Sigmoid colon (tissue), 7 donors: ENCODE data around the gene ORMDL1. TPM values are rescaled to one million over a fixed set of nuclear protein-coding genes. Genes with fewer than 3 reads are reported as not detected.

Experiments
- DNase-seq: peaks from one replicate; pipeline ENCODE4 v3.0.0-alpha.2; 2019
- H3K27ac ChIP-seq, 4 donors: fragments of 200-600 bp; sonication (generic); one replicate each; pipeline ENCODE4 v1.5.1; 2016 to 2019; ENCODE audit warnings: mild to moderate bottlenecking in 1 of 4
- H3K27me3 ChIP-seq, 3 donors: fragments of 200-600 bp; sonication (generic); one replicate each; pipeline ENCODE4 v1.5.1; 2019; ENCODE audit warnings: mild to moderate bottlenecking in 1 of 3
- H3K36me3 ChIP-seq, 4 donors: fragments of 200-600 bp; sonication (generic); one replicate each; pipeline ENCODE4 v1.5.1; 2016 to 2019
- H3K4me1 ChIP-seq, 4 donors: fragments of 200-600 bp; sonication (generic); one replicate each; pipeline ENCODE4 v1.5.1; 2017 to 2019
- H3K4me3 ChIP-seq, 4 donors: fragments of 200-600 bp; sonication (generic); one replicate each; pipeline ENCODE4 v1.5.1; 2017 to 2019; ENCODE audit warnings: mild to moderate bottlenecking in 2 of 4, moderate library complexity in 1 of 4
- H3K9me3 ChIP-seq, 4 donors: fragments of 200-600 bp in 3 of 4; sonication (generic) in 3 of 4; one replicate each; pipeline versions ENCODE4 v1.5.1 to v1.6.1; 2013 to 2019
- CTCF ChIP-seq, 4 experiments: fragments of 450-650 bp in 3 of 4; fragments of 200-600 bp in 1 of 4; IDR thresholded peaks; one replicate each; pipeline ENCODE4 v1.5.1; 2016 to 2019; ENCODE audit warnings: antibody characterized with exemption in 4 of 4, mild to moderate bottlenecking in 3 of 4, moderate library complexity in 2 of 4
- EP300 ChIP-seq, 4 donors: sonication (generic); formaldehyde crosslinking; IDR thresholded peaks; one replicate each; pipeline ENCODE4 v1.6.1; 2017; ENCODE audit warnings: antibody characterized with exemption in 4 of 4
- POLR2A ChIP-seq, 2 donors: fragments of 450-650 bp; IDR thresholded peaks; one replicate each; pipeline ENCODE4 v1.6.1; 2016; ENCODE audit warnings: antibody characterized with exemption in 2 of 2, mild to moderate bottlenecking in 2 of 2, moderate library complexity in 2 of 2
- POLR2AphosphoS5 ChIP-seq, 4 donors: sonication (generic); formaldehyde crosslinking; IDR thresholded peaks; one replicate each; pipeline ENCODE4 v1.6.1; 2017; ENCODE audit warnings: antibody characterized with exemption in 4 of 4
- WGBS, 2 donors: extraction: QIAGEN DNeasy Blood & Tissue Kit; methylation state at CpG; one replicate each; pipeline ENCODE4 v1.1.7; 2013; 5-methylcytosine and 5-hydroxymethylcytosine counted together
- intact Hi-C: fragments of 100-400 bp; cut with DNase I; formaldehyde crosslinking; loops from one replicate; pipeline ENCODE4 v1.15.1; 2023
- polyA plus RNA-seq, 3 donors: library from polyadenylated mRNA; stranded (reverse); fragments of 200-250 nt; gene quantifications; one replicate each; pipeline ENCODE4 v1.2.3, GENCODE V29; 2013
- total RNA-seq, 4 donors: library from RNA; depleted of rRNA; stranded (reverse); fragments of >200 nt; gene quantifications; one replicate each; pipeline ENCODE4 v1.1.0, GENCODE V29; 2016
- donor health status: healthy with polysubstance abuse.
- donor health status: Bipolar disorder and iron deficiency.
- donor health status: healthy.

The ORMDL1 gene
- total and polyA plus RNA-seq, 7 donors, result 18.7 to 83.9 (median 56.3) TPM

- peaks cover 0 to 47% (median 11%) of the 10 kb centered on the region in 4 donors for H3K36me3 ChIP-seq
- peak overlapping the region in 2 of 4 donors; percentile 76 to 85 for H3K4me3 ChIP-seq
- H3K27me3 ChIP-seq, result no peaks in the 10 kb centered on the region
- TF ChIP-seq POLR2AphosphoS5 (IDR thresholded peaks at IDR 0.05) (no peak), CTCF (IDR thresholded peaks at IDR 0.05) (no peak), EP300 (IDR thresholded peaks at IDR 0.05) (no peak), POLR2A (IDR thresholded peaks at IDR 0.05) (no peak)
- intact Hi-C loops, result loop anchor here (5.0 to 10.0 kb wide), 2 partner anchors 120 to 873 kb away; partner anchors contain the start of gene ASNSD1
- H3K9me3 ChIP-seq, result no peaks in the 10 kb centered on the region
- H3K27ac ChIP-seq, result peak overlapping the region in 3 of 4 donors; percentile 88 to 98 (median 96)
- peaks cover 0 to 35% (median 32%) of the 10 kb centered on the region in 4 donors for H3K4me1 ChIP-seq
- 47 to 63% methylated on average over 4 of the region's 4 CpGs for WGBS, 2 donors
- DNase-seq, result no peak
Measured at GRCh38 chr2:189782221-189782671, 1.9 kb downstream of the ORMDL1 start.

- H3K36me3 ChIP-seq, result peaks cover 0 to 92% (median 27%) of the 10 kb centered on the region in 4 donors
- H3K4me1 ChIP-seq, result no peaks in the 10 kb centered on the region
- H3K9me3 ChIP-seq, result no peaks in the 10 kb centered on the region
- H3K27me3 ChIP-seq, result no peaks in the 10 kb centered on the region
- no peak overlapping the region for H3K27ac ChIP-seq
- intact Hi-C loops, result no loop called here
- no peak for TF ChIP-seq POLR2AphosphoS5 (IDR thresholded peaks at IDR 0.05)
- TF ChIP-seq EP300 (IDR thresholded peaks at IDR 0.05), result no peak
- TF ChIP-seq POLR2A (IDR thresholded peaks at IDR 0.05), result no peak
- no peak for TF ChIP-seq CTCF (IDR thresholded peaks at IDR 0.05)
- WGBS, 2 donors, result 83 to 93% methylated on average over 1 of the region's 1 CpG
- H3K4me3 ChIP-seq, result no peak overlapping the region
- DNase-seq, result no peak
Measured at GRCh38 chr2:189772212-189772611, 11.9 kb downstream of the ORMDL1 start.

- Histone ChIP-seq H3K4me1 (no peaks in the 10 kb centered on the region), H3K27ac (no peak overlapping the region), H3K36me3 (peaks cover 0 to 86% (median 26%) of the 10 kb centered on the region in 4 donors), H3K4me3 (no peak overlapping the region), H3K27me3 (no peaks in the 10 kb centered on the region), H3K9me3 (no peaks in the 10 kb centered on the region)
- WGBS, 2 donors, result 74 to 75% methylated on average over 6 of the region's 6 CpGs
- intact Hi-C loops, result no loop called here
- TF ChIP-seq POLR2A (IDR thresholded peaks at IDR 0.05), result no peak
- no peak for TF ChIP-seq EP300 (IDR thresholded peaks at IDR 0.05)
- TF ChIP-seq POLR2AphosphoS5 (IDR thresholded peaks at IDR 0.05), result no peak
- DNase-seq, result no peak
Measured at GRCh38 chr2:189770590-189771322, 13.4 kb downstream of the ORMDL1 start.

GRCh38 chr2:189763908-189764661 lies 20.1 kb downstream of the ORMDL1 start:
- WGBS, 2 donors, result 86 to 88% methylated on average over 4 of the region's 4 CpGs
- H3K4me3 ChIP-seq, result peak overlapping the region in 1 of 4 donors; percentile 74

GRCh38 chr2:189762551-189763298 lies 21.4 kb downstream of the ORMDL1 start, which contains the start of gene OSGEPL1:
TSS of gene OSGEPL1 (minus strand) at chr2:189762792. CDS start at chr2:189761640, 1,152 bp downstream.
- Histone ChIP-seq H3K4me3 (peak within 1 kb of the TSS; percentile 64 to 74 (median 71)), H3K9me3 (no peaks in the 10 kb centered on the region), H3K36me3 (peaks cover 0 to 13% (median 2%) of the 10 kb centered on the region in 4 donors), H3K4me1 (peaks cover 0 to 13% (median 9%) of the 10 kb centered on the region in 4 donors), H3K27me3 (no peaks in the 10 kb centered on the region), H3K27ac (peak within 1 kb of the TSS; percentile 88 to 93 (median 89))
- DNase-seq, result peak; percentile 96
- TF ChIP-seq POLR2A (IDR thresholded peaks at IDR 0.05) (no peak), EP300 (IDR thresholded peaks at IDR 0.05) (no peak), CTCF (IDR thresholded peaks at IDR 0.05) (peak in 2 of 4 experiments; percentile 30 to 33), POLR2AphosphoS5 (IDR thresholded peaks at IDR 0.05) (peak; percentile 29 to 58 (median 50))
- intact Hi-C loops, result loop anchor here (2.0 kb wide), 2 partner anchors 22 to 102 kb away; partner anchors contain the start of genes ASNSD1, ORMDL1 and PMS1
- 0% methylated on average over 33 of the region's 33 CpGs for WGBS, 2 donors

More at GRCh38 chr2:189763908-189764661, 20.1 kb downstream of the ORMDL1 start:
- Histone ChIP-seq H3K4me1 (peaks cover 0 to 13% (median 9%) of the 10 kb centered on the region in 4 donors), H3K27ac (no peak overlapping the region), H3K27me3 (no peaks in the 10 kb centered on the region), H3K9me3 (no peaks in the 10 kb centered on the region), H3K36me3 (peaks cover 0 to 23% (median 0%) of the 10 kb centered on the region in 4 donors)
- no peak for DNase-seq
- no peak for TF ChIP-seq POLR2AphosphoS5 (IDR thresholded peaks at IDR 0.05)
- TF ChIP-seq POLR2A (IDR thresholded peaks at IDR 0.05), result no peak
- intact Hi-C loops, result loop anchor here (2.0 kb wide), 2 partner anchors 21 to 103 kb away; partner anchors contain the start of genes ASNSD1, ORMDL1 and PMS1
